ENCODE results near the gene NOX5. TPM values are rescaled to one million over a fixed set of nuclear protein-coding genes. Genes with fewer than 3 reads are reported as not detected.
A peak's percentile ranks its signal among the peaks of the same experiment; 100 is the strongest.

NOX5 gene
- total and polyA plus RNA-seq, 2 donors (not counting 1 experiment from before 2014, with no cell fraction given), result 0.25 to 0.33 TPM

GRCh38 chr15:68983961-68984481, 30.5 kb upstream of the NOX5 start:
- no peaks in the 10 kb centered on the region for H4K20me1 ChIP-seq (ENCODE audit: control insufficient read depth, extremely low read depth, insufficient read depth, low read length)
- DNase-seq (ENCODE audit: low read depth in 2 of 2), result peak in 1 of 2 donors; percentile 65

GRCh38 chr15:68984586-68984985, 29.9 kb upstream of the NOX5 start:
- H4K20me1 ChIP-seq (ENCODE audit: control insufficient read depth, extremely low read depth, insufficient read depth, low read length), result no peaks in the 10 kb centered on the region
- TF ChIP-seq CTCF (conservative IDR thresholded peaks at IDR 0.05 in 1 of 2, IDR thresholded peaks at IDR 0.05 in 1 of 2; ENCODE audit: low read depth in 1 of 2, low read length in 2 of 2) (no peak), EZH2 (IDR thresholded peaks at IDR 0.05; ENCODE audit: low read length, missing control alignments) (no peak)
- no peaks in the 10 kb centered on the region for H3K9me3 ChIP-seq (ENCODE audit: control insufficient read depth, insufficient read depth, low read depth, low read length)
- H3K4me3 ChIP-seq (replicated peaks in 1 of 4; ENCODE audit: control extremely low read depth in 1 of 4, insufficient read depth in 1 of 4, low read depth in 3 of 4, low read length in 4 of 4), result no peak overlapping the region
- no peak overlapping the region for H2AFZ ChIP-seq (ENCODE audit: low read length)
- H3K79me2 ChIP-seq (ENCODE audit: control insufficient read depth, insufficient read depth, low read length), result no peaks in the 10 kb centered on the region
- no peak overlapping the region for H3K9ac ChIP-seq (ENCODE audit: insufficient read depth, low read length)
- H3K27me3 ChIP-seq (ENCODE audit: control insufficient read depth, insufficient read depth, low read length), result peaks cover 2% of the 10 kb centered on the region
- no peak overlapping the region for H3K4me2 ChIP-seq (ENCODE audit: extremely low read depth, insufficient read depth, low read length)
- no peak overlapping the region for H3K27ac ChIP-seq (ENCODE audit: insufficient read depth, low read length)
- no peaks in the 10 kb centered on the region for H3K4me1 ChIP-seq (ENCODE audit: control insufficient read depth, extremely low read depth, insufficient read depth, low read length)
- no peak for DNase-seq (ENCODE audit: low read depth in 2 of 2)
- no peaks in the 10 kb centered on the region for H3K36me3 ChIP-seq (ENCODE audit: control insufficient read depth, insufficient read depth, low read length)

More at GRCh38 chr15:68983961-68984481, 30.5 kb upstream of the NOX5 start:
- Histone ChIP-seq H3K4me3 (replicated peaks in 1 of 4; ENCODE audit: control extremely low read depth in 1 of 4, insufficient read depth in 1 of 4, low read depth in 3 of 4, low read length in 4 of 4) (no peak overlapping the region), H3K4me1 (ENCODE audit: control insufficient read depth, extremely low read depth, insufficient read depth, low read length) (no peaks in the 10 kb centered on the region), H3K27ac (ENCODE audit: insufficient read depth, low read length) (no peak overlapping the region), H3K4me2 (ENCODE audit: extremely low read depth, insufficient read depth, low read length) (no peak overlapping the region), H3K79me2 (ENCODE audit: control insufficient read depth, insufficient read depth, low read length) (no peaks in the 10 kb centered on the region), H3K9me3 (ENCODE audit: control insufficient read depth, insufficient read depth, low read depth, low read length) (no peaks in the 10 kb centered on the region), H2AFZ (ENCODE audit: low read length) (no peak overlapping the region), H3K9ac (ENCODE audit: insufficient read depth, low read length) (no peak overlapping the region), H3K27me3 (ENCODE audit: control insufficient read depth, insufficient read depth, low read length) (peaks cover 2% of the 10 kb centered on the region), H3K36me3 (ENCODE audit: control insufficient read depth, insufficient read depth, low read length) (no peaks in the 10 kb centered on the region)
- TF ChIP-seq CTCF (conservative IDR thresholded peaks at IDR 0.05 in 1 of 2, IDR thresholded peaks at IDR 0.05 in 1 of 2; ENCODE audit: low read depth in 1 of 2, low read length in 2 of 2) (no peak), EZH2 (IDR thresholded peaks at IDR 0.05; ENCODE audit: low read length, missing control alignments) (no peak)

GRCh38 chr15:68985361-68985891, 29.1 kb upstream of the NOX5 start:
- Histone ChIP-seq H4K20me1 (ENCODE audit: control insufficient read depth, extremely low read depth, insufficient read depth, low read length) (no peaks in the 10 kb centered on the region), H3K27ac (ENCODE audit: insufficient read depth, low read length) (no peak overlapping the region), H3K79me2 (ENCODE audit: control insufficient read depth, insufficient read depth, low read length) (no peaks in the 10 kb centered on the region), H2AFZ (ENCODE audit: low read length) (no peak overlapping the region), H3K9me3 (ENCODE audit: control insufficient read depth, insufficient read depth, low read depth, low read length) (no peaks in the 10 kb centered on the region), H3K4me1 (ENCODE audit: control insufficient read depth, extremely low read depth, insufficient read depth, low read length) (no peaks in the 10 kb centered on the region), H3K36me3 (ENCODE audit: control insufficient read depth, insufficient read depth, low read length) (no peaks in the 10 kb centered on the region), H3K9ac (ENCODE audit: insufficient read depth, low read length) (no peak overlapping the region), H3K4me2 (ENCODE audit: extremely low read depth, insufficient read depth, low read length) (no peak overlapping the region), H3K4me3 (replicated peaks in 1 of 4; ENCODE audit: control extremely low read depth in 1 of 4, insufficient read depth in 1 of 4, low read depth in 3 of 4, low read length in 4 of 4) (no peak overlapping the region), H3K27me3 (ENCODE audit: control insufficient read depth, insufficient read depth, low read length) (peaks cover 2% of the 10 kb centered on the region)
- no peak for TF ChIP-seq EZH2 (IDR thresholded peaks at IDR 0.05; ENCODE audit: low read length, missing control alignments)
- TF ChIP-seq CTCF (conservative IDR thresholded peaks at IDR 0.05 in 1 of 2, IDR thresholded peaks at IDR 0.05 in 1 of 2; ENCODE audit: low read depth in 1 of 2, low read length in 2 of 2), result no peak
- no peak for DNase-seq (ENCODE audit: low read depth in 2 of 2)
